Endothelial cell of umbilical vein (primary cell): Measurements from ENCODE around the gene RAC3. TPM values are rescaled to one million over a fixed set of nuclear protein-coding genes. Genes with fewer than 3 reads are reported as not detected.

Experiments used
- BruUV-seq: library from RNA; stranded (reverse); fragments of 400-500 nt; replicated peaks from 2 replicates; lab custom pipeline; 2021; lab: Mats Ljungman, UMichigan
- CTCF ChIA-PET: fragments of 300-600, 350-600 bp; sonication (Branson Sonifier 250); formaldehyde crosslinking; loops from one replicate; lab custom pipeline; 2021; ENCODE audit warnings: antibody characterized with exemption, inconsistent platforms; lab: Charles Lee
- POLR2A ChIA-PET: fragments of 300-600, 350-600 bp; sonication (Branson Sonifier 250); formaldehyde crosslinking; loops from one replicate; lab custom pipeline; 2021; ENCODE audit warnings: antibody characterized with exemption, inconsistent platforms; lab: Charles Lee
- DNase-seq: peaks from one replicate; pipeline ENCODE4 v3.0.0-alpha.2; 2011; ENCODE audit warnings: low read depth, low spot score
- FAIRE-seq: peaks from 2 replicates; lab custom pipeline; 2011; peaks lifted over from hg19 to GRCh38; lab: Jason Lieb, UNC
- H2AFZ ChIP-seq: 2 replicates; pipeline ENCODE4 v1.6.0; 2012; ENCODE audit warnings: low read depth, low read length, control low read depth, inconsistent platforms
- H3K27ac ChIP-seq: 2 replicates; pipeline ENCODE4 v1.5.1; 2011; ENCODE audit warnings: low read depth, mild to moderate bottlenecking, control low read depth, low read length, moderate library complexity; ENCODE audit not compliant: insufficient read depth
- H3K27me3 ChIP-seq, 2 experiments: 2 replicates each; pipeline versions ENCODE4 v1.6.0 to v1.6.1; 2011; ENCODE audit warnings: low read length in 2 of 2, mixed read lengths in 1 of 2; ENCODE audit not compliant: control insufficient read depth in 2 of 2, insufficient read depth in 2 of 2
- H3K36me3 ChIP-seq, 2 experiments: 2 replicates in 1 of 2; 3 replicates in 1 of 2; pipeline ENCODE4 v1.5.1; 2011; ENCODE audit warnings: low read length in 2 of 2, mild to moderate bottlenecking in 1 of 2, moderate library complexity in 1 of 2; ENCODE audit not compliant: control insufficient read depth in 2 of 2, insufficient read depth in 2 of 2; ENCODE audit errors: extremely low read depth in 1 of 2
- H3K4me1 ChIP-seq: 3 replicates; pipeline ENCODE4 v1.5.1; 2011; ENCODE audit warnings: mild to moderate bottlenecking, low read length; ENCODE audit not compliant: control insufficient read depth, insufficient read depth; ENCODE audit errors: extremely low read depth
- H3K4me2 ChIP-seq: 2 replicates; pipeline ENCODE4 v1.6.1; 2011; ENCODE audit warnings: low read length, control low read depth, mixed read lengths; ENCODE audit not compliant: insufficient read depth
- H3K4me3 ChIP-seq, 3 experiments: fragments of 200-600 bp in 1 of 3; sonication (generic), shearing (Covaris generic) in 1 of 3; replicated peaks in 1 of 3; 2 replicates each; pipeline ENCODE4 v1.5.1; 2011 to 2016; ENCODE audit warnings: control low read depth in 3 of 3, low read length in 3 of 3, mild to moderate bottlenecking in 2 of 3, inconsistent platforms in 1 of 3, low read depth in 1 of 3, moderate library complexity in 1 of 3; ENCODE audit not compliant: insufficient read depth in 1 of 3
- H3K79me2 ChIP-seq: 2 replicates; pipeline ENCODE4 v1.6.0; 2012; ENCODE audit warnings: low read length, inconsistent platforms; ENCODE audit not compliant: control insufficient read depth, insufficient read depth
- H3K9ac ChIP-seq: replicated peaks from 2 replicates; pipeline ENCODE3; 2011; ENCODE audit warnings: low read length, control low read depth; ENCODE audit not compliant: insufficient read depth; ENCODE audit errors: extremely low read depth
- H3K9me1 ChIP-seq: replicated peaks from 3 replicates; pipeline ENCODE4 v1.6.0; 2011; ENCODE audit warnings: mild to moderate bottlenecking, low read length; ENCODE audit not compliant: control insufficient read depth, insufficient read depth; ENCODE audit errors: extremely low read depth
- H3K9me3 ChIP-seq: replicated peaks from 2 replicates; pipeline ENCODE4 v1.5.1; 2012; ENCODE audit warnings: low read length, inconsistent platforms; ENCODE audit not compliant: control insufficient read depth, insufficient read depth
- H4K20me1 ChIP-seq: replicated peaks from 2 replicates; pipeline ENCODE3; 2011; ENCODE audit warnings: mild to moderate bottlenecking, low read length; ENCODE audit not compliant: control insufficient read depth, insufficient read depth; ENCODE audit errors: extremely low read depth
- CTCF ChIP-seq, 2 donors: IDR thresholded peaks; 1 replicate in 1 of 2; 2 replicates in 1 of 2; pipeline ENCODE4 v1.5.1; 2011; ENCODE audit warnings: low read length in 2 of 2, mild to moderate bottlenecking in 2 of 2, moderate library complexity in 2 of 2, control low read depth in 1 of 2, inconsistent platforms in 1 of 2, low read depth in 1 of 2; ENCODE audit not compliant: insufficient read depth in 1 of 2; ENCODE audit errors: extremely low read depth in 1 of 2
- EZH2 ChIP-seq: IDR thresholded peaks from 2 replicates; pipeline ENCODE4 v1.6.1; 2012; ENCODE audit warnings: borderline replicate concordance, low read depth, mild to moderate bottlenecking, moderate library complexity, low read length, inconsistent platforms; ENCODE audit not compliant: severe bottlenecking
- FOS ChIP-seq: IDR thresholded peaks from 2 replicates; pipeline ENCODE4 v1.6.1; 2011; ENCODE audit warnings: mild to moderate bottlenecking, low read length, moderate library complexity, borderline replicate concordance; ENCODE audit not compliant: insufficient read depth
- GATA2 ChIP-seq: IDR thresholded peaks from 2 replicates; pipeline ENCODE4 v1.7.0; 2011; ENCODE audit warnings: low read depth, mild to moderate bottlenecking, moderate library complexity, mixed read lengths, low read length; ENCODE audit not compliant: insufficient read length, insufficient read depth
- JUN ChIP-seq: IDR thresholded peaks from 2 replicates; pipeline ENCODE4 v1.6.1; 2011; ENCODE audit warnings: borderline replicate concordance, low read depth; ENCODE audit not compliant: insufficient read length, insufficient read depth
- MAX ChIP-seq: IDR thresholded peaks from 2 replicates; pipeline ENCODE4 v1.6.1; 2011; ENCODE audit not compliant: insufficient read depth, insufficient read length
- MYC ChIP-seq: IDR thresholded peaks from one replicate; pipeline ENCODE4 v1.6.1; 2011; ENCODE audit warnings: mild to moderate bottlenecking, low read depth, low read length
- POLR2A ChIP-seq: IDR thresholded peaks from 2 replicates; pipeline ENCODE4 v1.6.1; 2012; ENCODE audit warnings: low read depth, mild to moderate bottlenecking, control low read depth, low read length
- POLR2AphosphoS5 ChIP-seq: IDR thresholded peaks from 2 replicates; pipeline ENCODE4 v1.6.1; 2012; ENCODE audit warnings: low read depth, mild to moderate bottlenecking, control low read depth, low read length, moderate library complexity; ENCODE audit not compliant: insufficient read depth
- dilution Hi-C: fragments of 300-500 bp; cut with MboI; formaldehyde crosslinking; loops from one replicate; pipeline ENCODE4 v1.15.0; 2019; ENCODE audit warnings: low sequenced_read_pairs; ENCODE audit not compliant: extremely low pct_ligation_motif_present
- intact Hi-C: fragments of 100-400 bp; cut with micrococcal nuclease; formaldehyde crosslinking; loops from one replicate; pipeline ENCODE4 v1.10.0; 2022
- polyA plus RNA-seq, 4 experiments: library from polyadenylated mRNA; depleted of rRNA in 3 of 4; stranded (reverse) in 3 of 4; unstranded in 1 of 4; fragments of >200 nt; gene quantifications; 2 replicates each; pipeline versions ENCODE4 v1.2.1 to v1.2.3, GENCODE V29; 2011 to 2012; ENCODE audit warnings: missing spikeins in 1 of 4
- total RNA-seq: library from RNA; stranded (reverse); gene quantifications from 2 replicates; pipeline ENCODE4 v1.2.3, GENCODE V29; 2021

The RAC3 gene
- total and polyA plus RNA-seq, 2 donors (not counting 3 experiments of a cell fraction or from before 2014, with no cell fraction given), result 34.1 to 56.0 TPM

- Histone ChIP-seq H3K9ac (no peak overlapping the region), H3K4me2 (no peak overlapping the region), H3K79me2 (no peaks in the 10 kb centered on the region), H3K4me1 (no peaks in the 10 kb centered on the region), H3K9me1 (no peaks in the 10 kb centered on the region), H3K4me3 (no peak overlapping the region), H4K20me1 (no peaks in the 10 kb centered on the region), H3K9me3 (no peaks in the 10 kb centered on the region), H3K27me3 (no peaks in the 10 kb centered on the region), H2AFZ (no peak overlapping the region), H3K27ac (no peak overlapping the region), H3K36me3 (no peaks in the 10 kb centered on the region)
- ChIA-PET POLR2A (interaction anchor here (0.5 kb wide), 1 partner anchor 29 kb away, joined by 5 read pairs; no protein-coding TSS in a partner anchor), CTCF (interaction anchor here (1.4 to 2.3 kb wide), 3 partner anchors 10 to 142 kb away, joined by 3 to 12 read pairs (median 5); no protein-coding TSS in a partner anchor)
- intact Hi-C loops (no loop called here), dilution Hi-C loops (no loop called here)
- BruUV-seq, result no TSS peak
- FAIRE-seq (no peak), DNase-seq (no peak)
- TF ChIP-seq CTCF (IDR thresholded peaks at IDR 0.05; ENCODE audit: extremely low read depth in 1 of 2, insufficient read depth in 1 of 2, low read depth in 1 of 2, low read length in 2 of 2), result no peak
- no peak for TF ChIP-seq MAX
- TF ChIP-seq EZH2, result no peak
- no peak for TF ChIP-seq FOS
- TF ChIP-seq JUN, result no peak
- TF ChIP-seq GATA2, result no peak
- TF ChIP-seq MYC, result no peak
- TF ChIP-seq POLR2AphosphoS5, result no peak
- TF ChIP-seq POLR2A, result no peak
These were observed 18.1 kb upstream of the RAC3 start for GRCh38 chr17:82013341-82013740.
